Measurements from ENCODE around the gene UCN2.
A peak's percentile ranks its signal among the peaks of the same experiment; 100 is the strongest.
"Not testable (repeated sequence)": the region's sequence is repeated elsewhere in the genome, so short reads cannot be mapped to it uniquely, and the experiment has no call there.

The UCN2 gene

DNA sequence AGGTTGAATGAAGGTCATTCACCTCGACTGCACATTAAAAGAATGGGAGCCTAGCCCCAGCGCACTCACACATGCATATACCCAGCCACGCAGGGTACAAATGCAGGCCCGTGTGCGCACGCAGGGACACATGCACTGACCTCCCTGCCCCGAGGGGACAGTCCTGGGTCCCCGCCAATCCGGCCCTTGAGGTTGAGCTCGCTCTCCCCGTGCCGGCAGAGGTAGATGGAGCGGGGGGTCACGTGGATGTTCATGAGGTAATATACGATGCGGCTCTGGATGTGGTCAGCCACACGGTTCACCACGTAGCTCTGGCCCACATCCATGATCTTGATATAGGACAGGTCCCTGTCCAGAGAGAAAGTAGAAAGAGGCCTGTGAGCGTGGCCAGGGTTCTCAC, 27.5 kb downstream of the UCN2 start:
- DNase-seq (ENCODE audit: low read depth), result no peak

DNA sequence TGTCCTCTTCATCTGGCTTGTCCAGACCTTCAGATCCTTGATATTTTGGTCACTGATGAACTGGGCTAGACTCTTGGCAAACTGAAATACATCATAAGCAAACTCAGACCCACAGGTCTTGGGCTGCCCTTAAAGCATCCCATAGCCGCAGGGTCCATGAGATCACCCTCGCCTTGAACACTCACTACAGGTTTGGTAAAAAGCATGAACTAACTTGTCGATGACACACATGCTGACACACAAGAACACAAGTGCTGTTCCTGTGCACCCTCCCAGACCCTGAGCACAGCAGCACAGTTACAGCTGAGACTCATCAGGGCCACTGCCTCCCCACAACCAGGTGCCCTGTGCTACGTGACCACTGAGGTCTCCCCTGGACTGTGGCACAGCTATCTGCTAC, 28.0 kb downstream of the UCN2 start:
- no peak for DNase-seq (ENCODE audit: low read depth)

DNA sequence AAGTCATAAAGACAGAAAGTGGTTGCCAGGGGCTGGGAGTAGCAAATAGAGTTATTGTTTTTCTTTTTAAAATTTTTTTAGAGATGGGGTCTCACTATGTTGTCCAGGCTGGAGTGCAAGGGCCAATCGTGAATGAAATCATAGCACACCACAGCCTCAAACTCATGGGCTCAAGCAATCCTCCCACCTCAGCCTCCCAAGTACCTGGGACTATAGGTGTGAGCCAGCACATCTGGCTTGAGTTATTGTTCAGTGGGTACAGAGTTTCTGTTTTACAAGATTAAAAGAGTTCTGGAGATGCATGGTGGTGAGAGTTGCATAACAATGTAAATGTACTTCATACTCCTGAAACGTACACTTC, 30.6 kb downstream of the UCN2 start:
- DNase-seq (ENCODE audit: low read depth), result no peak

DNA sequence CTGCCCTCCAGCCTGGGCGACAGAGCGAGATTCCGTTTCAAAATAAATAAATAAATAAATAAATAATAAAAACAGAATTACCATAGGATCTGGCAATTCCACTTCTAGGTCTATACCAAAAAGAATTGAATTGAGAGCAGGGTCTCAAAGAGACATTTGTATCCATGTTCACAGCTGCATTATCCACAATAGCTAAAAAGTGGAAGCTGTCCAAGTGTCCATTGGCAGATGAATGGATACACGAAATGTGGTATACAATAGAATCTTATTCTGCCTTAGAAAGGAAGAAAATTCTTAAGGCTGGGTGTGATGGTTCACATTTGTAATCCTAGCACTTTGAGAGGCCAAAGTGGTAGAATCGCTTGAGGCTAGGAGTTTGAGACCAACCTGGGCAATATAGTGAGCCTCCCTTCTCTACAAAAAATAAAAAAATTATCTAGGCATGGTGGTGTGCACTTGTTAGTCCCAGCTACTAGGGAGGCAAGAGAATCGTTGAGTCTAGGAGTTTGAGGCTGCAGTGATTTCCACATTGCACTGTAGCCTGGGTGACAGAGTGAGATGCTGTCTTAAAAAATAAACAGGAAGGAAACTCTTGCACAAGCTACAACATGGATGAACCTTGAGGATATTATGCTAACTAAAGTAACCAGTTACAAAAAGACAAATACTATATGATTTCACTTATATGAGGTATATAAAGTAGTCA, 31.2 kb downstream of the UCN2 start:
- peak; percentile 7 for DNase-seq (ENCODE audit: low read depth)

DNA sequence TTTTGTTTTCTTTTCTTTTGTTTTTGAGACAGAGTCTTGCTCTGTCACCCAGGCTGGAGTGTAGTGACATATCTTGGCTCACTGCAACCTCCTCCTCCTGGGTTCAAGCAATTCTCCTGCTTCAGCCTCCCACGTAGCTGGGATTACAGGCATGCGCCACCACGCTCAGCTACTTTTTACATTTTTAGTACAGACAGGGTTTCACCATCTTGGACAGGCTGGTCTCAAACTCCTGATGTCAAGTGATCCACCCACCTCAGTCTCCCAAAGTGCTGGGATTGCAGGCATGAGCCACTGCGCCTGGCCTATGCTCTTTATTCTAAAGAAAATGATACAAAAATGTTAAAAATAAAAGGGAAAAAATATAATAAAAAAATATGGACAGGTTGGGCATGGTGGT, 32.9 kb downstream of the UCN2 start:
- not testable (repeated sequence) for DNase-seq (ENCODE audit: low read depth)

DNA sequence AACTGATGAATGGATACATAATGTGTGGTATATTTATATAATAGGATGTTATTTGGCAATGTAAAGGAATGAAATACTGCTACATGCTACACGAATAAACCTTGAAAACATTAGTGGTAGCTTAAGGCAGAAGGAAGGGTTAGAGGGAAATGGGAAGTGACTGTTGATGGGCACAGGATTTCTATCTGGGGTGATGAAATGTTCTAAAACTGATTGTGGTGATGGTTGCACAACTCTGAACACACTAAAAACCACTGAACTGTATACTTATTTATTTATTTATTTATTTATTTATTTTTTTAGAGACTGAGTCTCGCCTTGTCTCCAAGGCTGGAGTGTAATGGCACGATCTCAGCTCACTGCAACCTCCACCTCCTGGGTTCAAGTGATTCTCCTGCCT, 34.8 kb downstream of the UCN2 start:
- peak; percentile 84 for DNase-seq (ENCODE audit: low read depth)

DNA sequence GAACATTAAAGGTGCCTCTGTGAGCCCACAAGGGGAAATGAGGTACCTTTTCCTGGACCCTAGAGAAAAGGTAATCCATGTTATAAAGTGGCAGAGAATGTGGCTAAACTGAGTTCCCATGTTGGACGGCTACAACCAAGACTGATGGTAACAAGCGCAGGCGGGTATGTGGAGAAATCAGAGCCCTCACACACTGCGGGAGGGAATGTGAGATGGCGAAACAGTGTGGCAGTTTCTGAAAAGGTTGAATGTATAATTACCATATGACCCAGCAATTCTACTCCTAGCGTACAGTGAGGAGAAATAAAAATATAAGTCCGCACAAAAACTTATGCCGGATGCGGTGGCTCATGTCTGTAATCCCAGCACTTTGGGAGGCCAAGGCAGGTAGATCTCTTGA, 35.5 kb downstream of the UCN2 start:
- no peak for DNase-seq (ENCODE audit: low read depth)

DNA sequence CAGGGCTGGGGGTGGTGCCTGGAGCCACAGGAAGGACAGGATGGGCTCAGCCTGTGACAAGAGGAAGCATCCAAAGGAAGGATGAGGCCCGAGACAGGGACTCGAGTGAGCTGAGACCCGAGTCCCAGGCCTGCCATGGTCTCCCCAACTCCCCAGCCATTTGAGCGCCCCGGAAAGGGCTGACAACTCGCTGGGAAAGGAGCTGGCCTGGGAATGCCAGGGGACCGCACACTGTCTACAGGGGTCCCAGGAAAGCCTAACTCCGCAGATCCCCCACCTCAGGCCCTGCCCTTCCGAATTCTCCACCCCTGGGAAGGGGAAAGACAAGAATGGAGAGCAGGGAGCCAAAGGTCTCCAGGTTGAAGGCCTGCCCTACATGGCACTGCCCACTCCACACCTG, 38.6 kb downstream of the UCN2 start:
- no peak for DNase-seq (ENCODE audit: low read depth)

DNA sequence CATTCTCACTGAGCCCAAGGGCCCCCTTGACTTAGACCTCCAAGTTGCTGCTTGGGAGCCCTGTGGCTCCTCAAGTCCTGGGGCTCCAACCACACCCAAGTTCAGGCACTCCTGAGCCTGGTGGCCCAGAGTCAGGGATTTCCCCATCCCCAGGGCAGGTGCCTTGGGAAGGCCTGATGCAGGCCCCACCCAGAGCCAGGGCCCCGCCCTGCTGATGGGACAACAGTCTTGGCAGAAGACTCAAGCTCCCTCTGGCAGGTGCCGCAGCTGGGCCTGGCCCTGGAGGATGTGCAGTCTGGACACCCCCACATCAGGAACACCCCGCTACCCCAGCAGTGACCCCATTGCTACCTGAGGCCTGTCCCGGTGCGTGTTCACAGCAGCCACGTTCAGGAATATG, 41.9 kb downstream of the UCN2 start:
- DNase-seq (ENCODE audit: low read depth), result no peak

DNA sequence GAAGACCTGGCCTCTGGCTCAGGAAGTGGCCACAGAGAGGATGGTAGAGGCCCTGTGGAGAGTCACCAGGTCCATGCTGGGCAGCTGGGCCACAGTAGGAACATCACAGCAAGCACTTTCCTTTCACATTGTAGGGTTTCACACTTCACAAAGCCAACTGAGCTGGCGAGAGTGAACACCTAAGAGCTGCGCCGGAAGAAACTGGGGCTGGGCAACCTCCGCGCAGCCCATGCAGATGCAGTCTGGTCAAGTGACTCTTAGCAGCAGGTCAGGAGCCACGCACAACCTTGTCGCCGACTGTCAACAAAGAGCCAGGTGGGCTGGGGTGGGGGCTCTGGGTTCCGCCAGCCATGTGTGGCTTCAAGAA, 44.3 kb downstream of the UCN2 start:
- DNase-seq (ENCODE audit: low read depth), result no peak

DNA sequence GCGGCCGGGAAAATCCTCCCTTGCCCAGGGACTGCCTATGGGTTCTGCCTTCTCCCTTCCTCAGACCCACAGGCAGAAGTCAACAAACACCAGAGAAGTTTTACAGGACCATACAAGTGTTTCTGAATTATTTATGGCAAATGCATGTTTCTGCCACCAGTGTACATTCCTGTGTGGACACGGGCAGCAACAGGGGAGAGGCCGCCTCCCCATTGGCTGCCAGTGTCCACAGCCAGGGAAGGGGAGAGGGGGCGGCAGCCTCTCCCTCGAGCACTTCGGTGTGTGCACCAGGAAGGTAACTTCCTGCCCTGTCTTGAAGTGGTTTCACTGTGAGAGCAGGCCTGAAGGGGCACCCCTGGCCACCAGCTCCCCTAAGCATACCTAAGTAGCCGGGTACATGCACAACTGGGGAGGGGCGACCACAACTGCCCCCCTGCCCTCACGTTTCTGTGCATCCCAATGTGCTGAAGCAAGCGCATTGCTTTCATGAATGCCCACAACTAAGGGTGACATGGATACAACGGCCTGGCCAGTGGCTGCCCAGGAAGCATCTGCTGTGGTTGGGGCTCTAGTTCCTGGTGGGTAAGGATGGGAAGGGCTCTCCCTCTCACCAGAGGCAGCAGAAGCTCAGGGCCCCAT, 44.8 kb downstream of the UCN2 start:
- no peak for DNase-seq (ENCODE audit: low read depth)

DNA sequence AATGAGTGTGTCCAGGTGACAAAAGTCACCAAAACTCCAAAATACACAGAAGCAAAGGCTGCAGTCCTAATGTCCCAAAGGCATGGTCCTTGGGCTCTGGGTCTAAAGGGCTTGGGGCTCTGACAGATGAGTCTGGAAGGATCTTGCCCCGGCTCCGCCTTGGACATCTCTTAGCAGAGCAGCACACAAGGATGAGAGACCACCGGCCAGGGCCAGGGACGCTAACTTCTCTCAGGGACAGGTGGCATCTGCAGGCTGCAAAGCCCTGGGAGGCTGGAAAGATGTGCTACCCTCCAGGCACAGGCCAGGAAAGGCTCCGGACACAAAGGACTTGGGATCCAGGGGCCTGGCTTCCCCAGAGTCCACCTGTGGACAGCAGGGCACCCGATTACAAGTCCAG, 45.5 kb downstream of the UCN2 start:
- no peak for DNase-seq (ENCODE audit: low read depth)

DNA sequence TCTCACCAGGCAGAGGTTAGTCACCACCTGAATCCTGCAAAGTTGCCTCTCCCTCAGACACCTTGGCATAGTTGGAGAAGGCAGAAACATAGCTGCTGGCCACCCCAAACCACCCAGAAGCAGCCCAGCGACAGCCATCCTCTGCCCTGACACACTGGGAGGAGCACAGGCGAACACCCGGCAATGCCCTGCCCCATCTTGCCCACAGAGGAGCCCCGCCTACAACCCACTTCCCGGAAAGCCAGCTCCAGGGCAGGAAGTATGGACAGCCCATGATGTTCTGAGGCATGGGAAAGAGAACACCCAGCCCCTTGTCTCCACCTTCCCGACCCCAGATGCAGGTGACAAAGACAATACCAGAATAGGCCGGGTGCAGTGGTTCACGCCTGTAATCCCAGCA, 47.0 kb downstream of the UCN2 start:
- DNase-seq (ENCODE audit: low read depth), result no peak

DNA sequence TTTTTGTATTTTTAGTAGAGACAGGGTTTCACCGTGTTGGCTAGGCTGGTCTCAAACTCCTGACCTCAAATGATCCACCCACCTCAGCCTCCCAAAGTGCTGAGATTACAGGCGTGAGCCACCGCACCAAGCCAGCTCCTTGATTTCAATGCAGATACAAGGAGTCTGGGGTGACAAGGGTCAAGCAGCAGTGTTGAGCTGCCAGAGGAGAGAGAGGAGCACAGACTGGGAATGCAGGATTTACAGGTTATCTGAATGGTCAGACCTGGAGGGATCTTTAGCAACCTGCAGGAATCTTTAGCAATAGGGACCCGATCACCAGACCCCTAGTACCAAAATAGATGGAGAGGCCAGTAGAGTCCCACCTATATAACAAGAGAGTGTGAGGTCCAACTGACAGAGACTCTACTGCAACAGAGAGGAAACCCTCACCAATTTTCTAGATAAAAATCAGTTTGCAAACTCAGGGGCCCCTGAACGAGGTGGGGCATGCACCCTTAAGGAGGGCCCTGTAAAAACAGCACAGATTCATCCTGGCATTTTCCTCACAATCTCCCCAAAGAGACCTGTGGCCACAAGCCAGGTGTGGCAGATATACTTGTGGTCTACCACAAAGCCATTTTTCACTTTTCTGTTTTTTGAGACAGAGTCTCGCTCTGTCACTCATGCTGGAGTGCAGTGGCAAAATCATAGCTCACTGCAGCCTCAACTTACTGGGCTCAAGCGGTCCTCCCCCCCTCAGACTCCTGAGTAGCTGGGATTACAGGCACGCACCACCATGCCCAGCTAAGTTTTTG, 49.0 kb downstream of the UCN2 start:
- DNase-seq (ENCODE audit: low read depth), result no peak

All from amniotic epithelial cell (primary cell).